HG03558 (cell line): ENCODE measurements around the gene TAF1C.
"Not testable (repeated sequence)": the region's sequence is repeated elsewhere in the genome, so short reads cannot be mapped to it uniquely, and the experiment has no call there.

Experiments
- ATAC-seq: cut with Tn5 transposase; IDR thresholded peaks from one replicate; pipeline ENCODE4 v1.9.1; 2021; ENCODE audit warnings: moderate number of reproducible peaks; ENCODE audit not compliant: unreplicated experiment; ENCODE audit errors: extremely low read depth

The TAF1C gene, protein sequence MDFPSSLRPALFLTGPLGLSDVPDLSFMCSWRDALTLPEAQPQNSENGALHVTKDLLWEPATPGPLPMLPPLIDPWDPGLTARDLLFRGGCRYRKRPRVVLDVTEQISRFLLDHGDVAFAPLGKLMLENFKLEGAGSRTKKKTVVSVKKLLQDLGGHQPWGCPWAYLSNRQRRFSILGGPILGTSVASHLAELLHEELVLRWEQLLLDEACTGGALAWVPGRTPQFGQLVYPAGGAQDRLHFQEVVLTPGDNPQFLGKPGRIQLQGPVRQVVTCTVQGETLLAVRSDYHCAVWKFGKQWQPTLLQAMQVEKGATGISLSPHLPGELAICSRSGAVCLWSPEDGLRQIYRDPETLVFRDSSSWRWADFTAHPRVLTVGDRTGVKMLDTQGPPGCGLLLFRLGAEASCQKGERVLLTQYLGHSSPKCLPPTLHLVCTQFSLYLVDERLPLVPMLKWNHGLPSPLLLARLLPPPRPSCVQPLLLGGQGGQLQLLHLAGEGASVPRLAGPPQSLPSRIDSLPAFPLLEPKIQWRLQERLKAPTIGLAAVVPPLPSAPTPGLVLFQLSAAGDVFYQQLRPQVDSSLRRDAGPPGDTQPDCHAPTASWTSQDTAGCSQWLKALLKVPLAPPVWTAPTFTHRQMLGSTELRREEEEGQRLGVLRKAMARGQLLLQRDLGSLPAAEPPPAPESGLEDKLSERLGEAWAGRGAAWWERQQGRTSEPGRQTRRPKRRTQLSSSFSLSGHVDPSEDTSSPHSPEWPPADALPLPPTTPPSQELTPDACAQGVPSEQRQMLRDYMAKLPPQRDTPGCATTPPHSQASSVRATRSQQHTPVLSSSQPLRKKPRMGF

DNA sequence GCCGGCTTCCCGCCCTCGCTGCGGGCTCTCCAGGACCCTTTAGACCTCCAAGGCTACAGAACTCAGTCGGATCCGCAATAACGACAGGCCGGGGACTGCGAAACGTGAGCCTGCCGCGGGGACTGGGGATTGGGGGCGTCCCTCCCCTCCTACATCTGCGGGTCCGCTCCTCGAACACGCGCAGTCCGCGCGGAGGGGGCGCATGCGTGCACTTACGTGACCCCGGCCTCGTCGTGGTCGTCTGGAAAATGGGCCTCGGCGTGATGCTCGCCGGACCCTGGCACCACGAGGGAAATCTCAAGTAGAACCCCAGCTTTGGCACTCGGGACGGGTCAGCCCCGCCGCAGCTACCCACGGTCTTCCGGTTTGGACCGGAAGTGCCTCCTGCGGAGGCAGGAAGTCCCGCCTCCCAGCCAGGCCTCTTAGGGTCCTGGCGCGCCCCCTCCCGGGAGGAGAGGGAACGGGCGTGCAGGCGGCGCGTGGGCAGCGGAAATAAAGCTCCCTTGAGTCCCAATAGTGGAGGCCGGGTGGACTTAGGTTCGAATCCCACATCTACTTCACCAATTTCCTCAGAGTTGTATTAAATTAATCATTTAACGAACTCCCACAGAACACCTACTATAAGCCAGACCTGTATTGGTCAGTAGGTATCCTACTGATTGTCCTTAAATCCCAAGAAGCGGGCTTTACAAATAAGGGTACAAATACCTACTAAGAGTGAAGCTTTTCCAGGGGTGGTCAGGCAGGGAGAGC, at the start of gene TAF1C:
Gene TAF1C, minus strand, starts transcription at position 373 of the 753 bp plus-strand sequence. CDS start 2,069 bp downstream, outside the sequence.
- peak; percentile 75 for ATAC-seq

DNA sequence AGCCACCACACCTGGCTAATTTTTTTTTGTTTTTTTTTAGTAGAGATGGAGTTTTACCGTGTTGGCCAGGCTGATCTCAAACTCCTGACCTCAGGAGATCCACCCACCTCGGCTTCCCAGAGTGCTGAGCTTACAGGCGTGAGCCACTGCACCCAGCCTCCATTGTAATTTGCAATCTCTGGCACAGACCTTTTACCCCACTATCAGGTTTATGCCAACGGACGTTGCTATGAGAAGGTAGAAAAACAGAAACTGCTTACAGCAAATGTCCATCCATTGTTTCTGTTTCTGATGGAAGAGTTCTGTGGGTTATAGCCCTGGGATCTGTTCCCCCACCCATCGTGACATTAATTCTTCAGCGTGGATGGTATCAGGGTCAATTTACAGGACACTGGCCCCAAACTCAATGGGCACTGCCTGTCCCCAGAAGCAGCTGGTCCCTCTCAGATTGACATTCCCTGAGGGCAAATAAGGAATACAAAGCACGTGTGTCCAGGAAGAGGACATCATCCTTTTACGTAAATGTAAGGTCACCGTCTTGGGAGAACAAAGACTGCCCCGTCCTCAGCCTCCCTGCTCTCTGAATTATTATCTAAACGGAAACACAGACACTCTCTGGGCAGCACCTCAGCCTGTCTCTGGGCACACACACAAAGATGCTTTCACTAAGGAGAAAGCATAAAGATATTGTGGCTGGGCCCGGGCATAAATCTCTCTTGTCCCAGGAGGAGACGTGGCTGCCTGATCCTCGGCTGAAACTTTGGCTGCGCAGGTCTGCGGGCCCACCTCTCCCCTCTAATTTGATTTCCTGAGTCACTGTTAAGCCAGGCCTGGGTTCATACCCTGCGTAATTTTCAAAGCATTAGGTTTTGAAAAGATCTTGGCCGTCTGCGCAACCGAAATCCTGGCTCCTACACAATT, 47.7 kb upstream of the TAF1C start:
- no peak for ATAC-seq

GRCh38 chr16:84233748-84234147, 46.9 kb upstream of the TAF1C start:
- no peak for ATAC-seq

DNA sequence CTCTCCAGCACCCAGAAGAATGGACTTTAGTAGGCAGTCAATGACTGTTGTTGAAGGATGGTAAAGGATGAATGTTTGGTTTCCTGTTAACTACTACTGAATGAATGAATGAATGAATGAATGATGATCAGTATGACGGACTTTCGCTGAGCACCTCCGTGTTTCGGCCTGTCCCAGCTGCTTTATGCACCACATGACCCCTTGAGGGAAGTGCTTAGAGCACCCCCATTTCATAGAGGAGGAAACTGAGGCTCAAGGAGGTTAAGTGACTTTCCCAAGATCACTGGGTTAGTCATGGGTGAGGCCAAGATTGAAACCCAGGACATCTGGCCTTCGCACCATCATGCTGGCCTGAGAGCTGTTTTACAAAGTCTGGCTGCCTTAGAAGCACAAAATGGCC, 46.1 kb upstream of the TAF1C start:
- ATAC-seq: no peak

- ATAC-seq: no peak
Measured at GRCh38 chr16:84232060-84232459, 45.2 kb upstream of the TAF1C start.

DNA sequence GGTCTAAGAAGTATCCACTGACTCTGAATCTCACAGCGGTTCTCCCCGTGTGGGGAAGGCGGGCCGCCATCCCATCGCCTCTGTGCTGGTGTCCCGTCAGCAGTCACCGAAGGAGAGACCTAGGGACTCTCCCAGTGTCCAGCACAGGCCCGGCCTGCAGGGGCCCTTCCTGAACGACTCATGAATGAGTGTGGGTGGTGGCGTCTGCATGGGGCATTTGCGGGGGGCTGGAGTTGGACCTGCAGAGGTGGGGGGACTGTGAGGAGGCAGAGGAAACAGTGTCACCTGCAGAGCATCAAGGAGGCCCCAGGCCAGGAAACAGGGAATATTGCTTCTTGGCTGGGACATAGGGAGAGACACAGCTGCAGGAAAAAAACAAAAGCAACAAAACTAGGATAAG, 42.6 kb upstream of the TAF1C start:
- no peak for ATAC-seq

GRCh38 chr16:84228256-84228838, 41.5 kb upstream of the TAF1C start:
- no peak for ATAC-seq

DNA sequence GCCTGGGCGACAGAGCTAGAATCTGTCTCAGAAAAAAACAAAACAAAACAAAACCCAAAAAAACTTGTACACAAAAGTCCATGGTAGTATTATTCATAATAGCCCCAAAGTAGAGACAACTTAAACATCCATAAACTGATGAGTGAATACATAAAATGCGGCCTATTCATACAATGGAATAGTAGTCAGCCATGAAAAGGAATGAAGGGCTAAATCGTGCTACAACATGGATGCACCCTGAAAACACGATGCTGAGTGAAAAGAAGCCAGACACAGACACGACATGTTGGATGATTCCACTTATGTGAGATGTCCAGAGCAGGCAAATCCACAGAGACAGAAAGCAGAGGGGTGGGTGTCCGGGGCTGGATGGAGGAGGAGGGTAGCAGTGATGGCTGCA, 40.7 kb upstream of the TAF1C start:
- ATAC-seq: no peak

- no peak for ATAC-seq
Measured at GRCh38 chr16:84226026-84226425, 39.2 kb upstream of the TAF1C start.

GRCh38 chr16:84225571-84225970, 38.7 kb upstream of the TAF1C start:
- ATAC-seq: no peak

DNA sequence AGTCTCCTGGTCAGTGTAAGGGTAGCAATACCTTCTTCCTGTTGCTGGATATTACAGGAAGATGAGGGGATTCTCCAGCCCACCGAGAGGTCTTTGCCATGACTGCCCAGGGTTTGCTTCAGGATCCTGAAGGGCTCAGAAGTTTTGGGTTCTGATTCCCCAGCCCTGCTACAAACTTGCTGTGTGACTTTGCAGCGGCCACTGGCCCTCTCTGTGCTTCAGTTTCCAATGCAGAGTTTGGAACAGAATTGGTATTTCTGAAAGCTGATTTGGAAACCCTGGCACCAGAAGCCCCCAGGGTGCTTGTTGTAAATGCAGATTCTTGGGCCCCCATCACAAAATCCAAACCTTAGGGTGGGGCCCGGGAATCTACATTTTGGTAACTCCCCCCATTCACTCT, 38.3 kb upstream of the TAF1C start:
- no peak for ATAC-seq

GRCh38 chr16:84224554-84224953, 37.7 kb upstream of the TAF1C start:
- no peak for ATAC-seq

- no peak for ATAC-seq
Measured at GRCh38 chr16:84223456-84223855, 36.6 kb upstream of the TAF1C start.

GRCh38 chr16:84220851-84221250, 34.0 kb upstream of the TAF1C start:
- ATAC-seq: no peak

DNA sequence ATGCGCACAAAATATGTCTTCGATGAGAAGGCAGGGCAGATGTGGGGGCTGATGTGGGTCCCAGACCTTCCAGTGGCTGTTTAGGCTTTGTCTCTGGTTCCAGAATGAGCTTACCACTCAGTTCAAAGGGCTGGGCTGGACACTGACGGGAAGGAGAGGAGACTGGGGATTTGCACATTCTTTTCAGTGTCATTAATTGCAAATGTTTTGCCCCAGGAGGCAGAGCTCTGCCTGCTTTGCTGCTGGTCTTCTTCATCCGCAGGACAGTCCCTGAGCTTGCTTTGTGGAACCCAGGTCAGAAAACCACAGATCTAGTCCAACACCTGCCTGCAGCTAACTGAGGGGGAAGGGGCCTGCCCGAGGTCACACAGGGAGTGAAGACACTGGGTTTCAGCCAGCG, 32.1 kb upstream of the TAF1C start:
- ATAC-seq: no peak

DNA sequence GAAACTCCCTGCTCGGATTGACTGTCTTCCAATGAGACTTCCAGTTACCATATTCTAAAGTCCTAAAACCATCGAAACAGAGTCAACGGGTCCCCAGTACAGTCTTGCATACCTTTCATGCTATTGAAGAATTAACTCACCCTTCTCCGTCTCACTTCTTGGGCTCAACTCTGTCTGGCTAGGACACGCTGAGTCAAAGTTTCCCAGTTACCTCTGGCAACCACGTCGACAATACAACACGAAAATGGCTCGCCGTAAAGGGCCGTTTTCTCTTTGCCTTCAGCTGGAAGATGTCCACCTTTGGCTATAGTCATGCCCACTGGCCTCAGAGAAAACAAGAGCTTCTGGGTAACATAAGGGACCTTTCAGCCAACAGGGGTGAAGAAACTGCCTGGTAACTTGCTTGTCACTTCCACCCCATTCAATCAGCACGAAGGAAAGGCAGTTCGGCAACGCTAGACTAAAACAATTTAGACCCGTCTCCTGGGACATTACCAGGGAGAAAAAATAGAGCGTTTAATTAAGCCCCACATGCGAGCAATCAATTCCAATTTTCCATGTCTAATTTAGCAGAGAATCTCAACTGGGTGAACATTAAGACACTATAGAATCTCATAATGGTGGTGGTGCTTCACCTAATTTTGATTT, 31.4 kb upstream of the TAF1C start:
- ATAC-seq: no peak

GRCh38 chr16:84216144-84216543, 29.3 kb upstream of the TAF1C start:
- ATAC-seq: not testable (repeated sequence)

DNA sequence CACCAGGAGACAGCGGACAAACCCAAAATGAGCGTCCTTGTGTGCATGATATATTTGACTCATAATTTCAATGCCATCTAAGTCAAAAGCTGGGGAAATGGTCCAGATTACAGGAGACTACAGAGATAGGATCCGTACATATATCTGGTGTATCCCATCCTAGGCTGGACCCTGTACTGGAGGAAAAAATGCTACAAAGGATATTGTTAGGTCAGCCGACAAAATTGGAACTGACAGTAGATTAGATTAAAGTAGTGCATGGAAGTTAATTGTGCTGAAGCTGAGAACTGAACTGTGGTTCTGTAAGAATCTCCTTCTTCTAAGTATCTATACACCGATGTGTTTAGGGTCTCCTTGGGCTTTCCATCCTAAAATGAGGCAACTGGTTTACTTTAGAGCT, 28.7 kb upstream of the TAF1C start:
- no peak for ATAC-seq
